HEK293T (cell line): ENCODE measurements around the gene ZNF665.

Experiments
- BHLHE40 ChIP-seq: fragments of 450-650 bp; IDR thresholded peaks from 2 replicates; pipeline ENCODE4 v1.6.1; 2016; ENCODE audit warnings: mild to moderate bottlenecking, moderate library complexity, borderline replicate concordance
- CTBP1 ChIP-seq: fragments of 450-650 bp; IDR thresholded peaks from 2 replicates; pipeline ENCODE4 v1.6.1; 2016; ENCODE audit warnings: borderline replicate concordance
- ELF4 ChIP-seq: fragments of 450-650 bp; IDR thresholded peaks from 2 replicates; pipeline ENCODE4 v1.6.1; 2017; ENCODE audit warnings: antibody characterized with exemption
- FOXA1 ChIP-seq: fragments of 450-650 bp; IDR thresholded peaks from 2 replicates; pipeline ENCODE4 v1.6.1; 2016; ENCODE audit warnings: mild to moderate bottlenecking
- FOXK2 ChIP-seq: fragments of 450-650 bp; IDR thresholded peaks from 2 replicates; pipeline ENCODE4 v1.6.1; 2016; ENCODE audit warnings: mild to moderate bottlenecking
- FOXM1 ChIP-seq: fragments of 450-650 bp; IDR thresholded peaks from 2 replicates; pipeline ENCODE4 v1.6.1; 2017; ENCODE audit warnings: mild to moderate bottlenecking, borderline replicate concordance
- LEF1 ChIP-seq: fragments of 450-650 bp; IDR thresholded peaks from 2 replicates; pipeline ENCODE4 v1.6.1; 2017; ENCODE audit warnings: mild to moderate bottlenecking, borderline replicate concordance
- NFRKB ChIP-seq: fragments of 450-650 bp; IDR thresholded peaks from 2 replicates; pipeline ENCODE4 v1.6.1; 2016; ENCODE audit warnings: mild to moderate bottlenecking, moderate library complexity
- SP1 ChIP-seq: fragments of 450-650 bp; IDR thresholded peaks from 2 replicates; pipeline ENCODE4 v1.6.1; 2017
- TARDBP ChIP-seq: fragments of 450-650 bp; IDR thresholded peaks from 2 replicates; pipeline ENCODE4 v1.6.1; 2016
- ZNF384 ChIP-seq: fragments of 450-650 bp; IDR thresholded peaks from 2 replicates; pipeline ENCODE4 v1.6.1; 2016

DNA sequence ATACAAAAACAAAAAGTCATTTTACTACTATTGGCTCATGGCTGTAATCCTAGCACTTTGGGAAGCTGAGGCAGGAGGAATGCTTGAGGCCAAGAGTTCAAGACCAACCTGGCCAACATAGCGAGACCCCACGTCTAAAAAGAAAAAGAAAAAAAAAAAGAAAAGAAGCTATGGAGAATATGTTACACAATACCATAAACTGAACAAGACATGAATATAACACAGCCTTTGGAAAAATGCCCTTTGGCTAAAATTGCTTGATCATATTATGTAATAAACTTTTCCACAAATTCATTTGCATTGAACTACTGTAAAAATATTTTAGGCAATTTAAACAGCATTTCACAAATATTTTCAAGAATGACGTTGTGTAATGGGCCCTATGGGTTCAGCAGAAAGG, 56.7 kb downstream of the ZNF665 start:
- TF ChIP-seq SP1: no peak
- TF ChIP-seq BHLHE40: no peak
- TF ChIP-seq FOXA1: no peak
- TF ChIP-seq ELF4: no peak
- TF ChIP-seq FOXM1: no peak
- TF ChIP-seq ZNF384: no peak
- TF ChIP-seq FOXK2: no peak
- TF ChIP-seq TARDBP: no peak
- TF ChIP-seq CTBP1: no peak
- no peak for TF ChIP-seq NFRKB
- TF ChIP-seq LEF1: no peak
